T-cell (primary cell): Measurements from ENCODE around the gene SLC30A3. TPM values are rescaled to one million over a fixed set of nuclear protein-coding genes. Genes with fewer than 3 reads are reported as not detected.

Experiments
- ATAC-seq, 4 experiments: fragments of 200-7000 bp in 3 of 4; fragments of 150-1000 bp in 1 of 4; cut with Tn5 transposase; replicated peaks in 1 of 4; 1 replicate in 3 of 4; 2 replicates in 1 of 4; pipeline ENCODE4 v1.10.0; 2021; ENCODE audit warnings: moderate library complexity in 3 of 4, mild to moderate bottlenecking in 2 of 4, moderate number of reproducible peaks in 1 of 4
- CTCF ChIA-PET, 2 donors: fragments of 300-600 bp; sonication (Branson Sonifier 250); formaldehyde crosslinking; loops; one replicate each; lab custom pipeline; 2022; ENCODE audit warnings: antibody characterized with exemption in 2 of 2; lab: Charles Lee
- POLR2A ChIA-PET, 2 donors: fragments of 300-600 bp; sonication (Branson Sonifier 250); formaldehyde crosslinking; loops; one replicate each; lab custom pipeline; 2022; ENCODE audit warnings: antibody characterized with exemption in 2 of 2; lab: Charles Lee
- DNase-seq, 35 experiments: peaks; one replicate each; pipeline versions ENCODE4 v3.0.0 to v3.0.0-alpha.2; 2013 to 2023
- H3K27ac ChIP-seq: one replicate; pipeline ENCODE4 v1.5.1; 2013; ENCODE audit warnings: low read length
- H3K27me3 ChIP-seq, 2 experiments: replicated peaks in 1 of 2; 1 replicate in 1 of 2; 2 replicates in 1 of 2; pipeline versions ENCODE4 v1.6.1 to v1.7.0; 2013; ENCODE audit warnings: low read length in 1 of 2, mixed read lengths in 1 of 2; ENCODE audit not compliant: control insufficient read depth in 2 of 2, insufficient read depth in 2 of 2; ENCODE audit errors: extremely low read depth in 1 of 2
- H3K36me3 ChIP-seq, 2 donors: 1 replicate in 1 of 2; 2 replicates in 1 of 2; pipeline versions ENCODE4 v1.6.1 to v1.7.0; 2013; ENCODE audit warnings: low read length in 1 of 2; ENCODE audit not compliant: control insufficient read depth in 2 of 2, insufficient read depth in 1 of 2; ENCODE audit errors: extremely low read depth in 1 of 2
- H3K4me1 ChIP-seq, 2 experiments: 1 replicate in 1 of 2; 2 replicates in 1 of 2; pipeline versions ENCODE4 v1.6.1 to v1.7.0; 2013; ENCODE audit warnings: low read length in 2 of 2, mixed read lengths in 1 of 2; ENCODE audit not compliant: insufficient read depth in 2 of 2, control insufficient read depth in 1 of 2; ENCODE audit errors: extremely low read depth in 1 of 2
- H3K4me3 ChIP-seq, 2 donors: 1 replicate in 1 of 2; 2 replicates in 1 of 2; pipeline versions ENCODE4 v1.5.1 to v1.7.0; 2013; ENCODE audit warnings: mild to moderate bottlenecking in 2 of 2, low read length in 1 of 2, moderate library complexity in 1 of 2; ENCODE audit not compliant: control insufficient read depth in 1 of 2; ENCODE audit errors: extremely low read depth in 1 of 2
- H3K9me3 ChIP-seq: 2 replicates; pipeline ENCODE4 v1.7.0; 2013
- H3K27ac Mint-ChIP-seq, 2 donors: one replicate each; pipeline ENCODE4 v1.8.0; 2020 to 2021; ENCODE audit warnings: mild to moderate bottlenecking in 2 of 2, mixed read lengths in 2 of 2
- H3K27me3 Mint-ChIP-seq, 2 donors: one replicate each; pipeline ENCODE4 v1.8.0; 2021 to 2022; ENCODE audit warnings: mixed read lengths in 2 of 2
- H3K36me3 Mint-ChIP-seq: one replicate; pipeline ENCODE4 v1.8.0; 2021; ENCODE audit warnings: mixed read lengths
- H3K4me1 Mint-ChIP-seq, 3 donors: one replicate each; pipeline ENCODE4 v1.8.0; 2020 to 2022; ENCODE audit warnings: mixed read lengths in 3 of 3, mild to moderate bottlenecking in 1 of 3
- H3K4me3 Mint-ChIP-seq, 3 donors: one replicate each; pipeline ENCODE4 v1.8.0; 2020 to 2022; ENCODE audit warnings: mild to moderate bottlenecking in 3 of 3, mixed read lengths in 3 of 3, moderate library complexity in 3 of 3
- H3K9me3 Mint-ChIP-seq, 3 donors: one replicate each; pipeline ENCODE4 v1.8.0; 2020 to 2022; ENCODE audit warnings: mixed read lengths in 3 of 3
- WGBS: methylation state at CpG from one replicate; pipeline ENCODE4 v1.1.5; 2013; ENCODE audit warnings: missing lambda C conversion rate; ENCODE audit not compliant: insufficient coverage; 5-methylcytosine and 5-hydroxymethylcytosine counted together
- total RNA-seq, 35 experiments: library from RNA in 6 of 35; stranded (reverse) in 6 of 35; fragments of 120-200 nt in 1 of 35; gene quantifications; one replicate each; pipeline versions ENCODE4 v1.2.1 to v1.2.4 and lab custom pipeline; 2013 to 2026

SLC30A3 gene
- total RNA-seq, 5 donors from 2014 or later (not counting 1 experiment from before 2014, with no cell fraction given): 0.06 to 0.26 TPM; not detected in 3

- CTCF ChIA-PET: no interaction called here
- H3K9me3 Mint-ChIP-seq: no peaks in the 10 kb centered on the region
- H3K36me3 Mint-ChIP-seq: peaks cover 66% of the 10 kb centered on the region
- no peak overlapping the region for H3K4me3 ChIP-seq
- peaks cover 6 to 7% (median 6%) of the 10 kb centered on the region in 3 donors for H3K4me1 Mint-ChIP-seq
- H3K9me3 ChIP-seq: no peaks in the 10 kb centered on the region
- no peak overlapping the region for H3K27ac ChIP-seq
- H3K36me3 ChIP-seq: peaks cover 64 to 95% of the 10 kb centered on the region in 2 donors
- H3K4me1 ChIP-seq: peaks cover 0 to 9% of the 10 kb centered on the region in 2 experiments
- no peak overlapping the region for H3K27ac Mint-ChIP-seq
- ATAC-seq (no peak), DNase-seq (no peak)
- no peak overlapping the region for H3K4me3 Mint-ChIP-seq
- no peaks in the 10 kb centered on the region for H3K27me3 ChIP-seq
- WGBS: 99% methylated on average over 12 of the region's 15 CpGs
- H3K27me3 Mint-ChIP-seq: no peaks in the 10 kb centered on the region
- POLR2A ChIA-PET: no interaction called here
These were observed 25.4 kb downstream of the SLC30A3 start for GRCh38 chr2:27237341-27237945.

GRCh38 chr2:27236626-27237025 is 26.2 kb downstream of the SLC30A3 start:
- Histone ChIP-seq H3K36me3 (peaks cover 60 to 96% of the 10 kb centered on the region in 2 donors), H3K4me3 (no peak overlapping the region), H3K27ac (no peak overlapping the region), H3K9me3 (no peaks in the 10 kb centered on the region), H3K4me1 (peaks cover 0 to under 1% of the 10 kb centered on the region in 2 experiments), H3K27me3 (no peaks in the 10 kb centered on the region)
- CTCF ChIA-PET: interaction anchor here in 1 of 2 donors (0.6 kb wide), 1 partner anchor 219 kb away, joined by 3 read pairs; no protein-coding TSS in a partner anchor
- Mint-ChIP-seq H3K27me3 (no peaks in the 10 kb centered on the region), H3K27ac (no peak overlapping the region), H3K4me3 (no peak overlapping the region), H3K9me3 (no peaks in the 10 kb centered on the region), H3K36me3 (peaks cover 72% of the 10 kb centered on the region), H3K4me1 (peaks cover 0 to under 1% (median 0%) of the 10 kb centered on the region in 3 donors)
- POLR2A ChIA-PET: no interaction called here
- ATAC-seq: no peak
- 100% methylated on average over 2 of the region's 3 CpGs for WGBS
- DNase-seq: no peak

- no peaks in the 10 kb centered on the region for H3K9me3 ChIP-seq
- H3K27me3 ChIP-seq: no peaks in the 10 kb centered on the region
- DNase-seq (no peak), ATAC-seq (no peak)
- Mint-ChIP-seq H3K4me3 (no peak overlapping the region), H3K4me1 (no peaks in the 10 kb centered on the region), H3K27me3 (no peaks in the 10 kb centered on the region), H3K36me3 (peaks cover 72% of the 10 kb centered on the region), H3K9me3 (no peaks in the 10 kb centered on the region), H3K27ac (no peak overlapping the region)
- CTCF ChIA-PET: interaction anchor here in 1 of 2 donors (0.6 kb wide), 1 partner anchor 219 kb away, joined by 3 read pairs; no protein-coding TSS in a partner anchor
- no peaks in the 10 kb centered on the region for H3K4me1 ChIP-seq
- H3K4me3 ChIP-seq: no peak overlapping the region
- no peak overlapping the region for H3K27ac ChIP-seq
- over 99% methylated on average over 11 of the region's 12 CpGs for WGBS
- peaks cover 61 to 96% of the 10 kb centered on the region in 2 donors for H3K36me3 ChIP-seq
- POLR2A ChIA-PET: interaction anchor here (0.6 kb wide), 2 partner anchors 151 to 166 kb away, joined by 3 to 4 read pairs; no protein-coding TSS in a partner anchor
These were observed 26.7 kb downstream of the SLC30A3 start for GRCh38 chr2:27236136-27236535.

GRCh38 chr2:27233341-27233740 is 29.5 kb downstream of the SLC30A3 start:
- 94% methylated on average over 12 of the region's 14 CpGs for WGBS
- H3K36me3 ChIP-seq: peaks cover 41 to 79% of the 10 kb centered on the region in 2 donors
- H3K27me3 Mint-ChIP-seq: no peaks in the 10 kb centered on the region
- H3K4me1 ChIP-seq: no peaks in the 10 kb centered on the region
- peaks cover 58% of the 10 kb centered on the region for H3K36me3 Mint-ChIP-seq
- no peak overlapping the region for H3K4me3 ChIP-seq
- H3K9me3 Mint-ChIP-seq: no peaks in the 10 kb centered on the region
- CTCF ChIA-PET: no interaction called here
- H3K9me3 ChIP-seq: no peaks in the 10 kb centered on the region
- POLR2A ChIA-PET: no interaction called here
- no peaks in the 10 kb centered on the region for H3K27me3 ChIP-seq
- no peaks in the 10 kb centered on the region for H3K4me1 Mint-ChIP-seq
- ATAC-seq: no peak
- no peak overlapping the region for H3K27ac Mint-ChIP-seq
- DNase-seq: no peak
- H3K4me3 Mint-ChIP-seq: no peak overlapping the region
- H3K27ac ChIP-seq: no peak overlapping the region

- Mint-ChIP-seq H3K4me1 (no peaks in the 10 kb centered on the region), H3K9me3 (no peaks in the 10 kb centered on the region), H3K36me3 (peaks cover 65% of the 10 kb centered on the region), H3K27ac (no peak overlapping the region), H3K4me3 (no peak overlapping the region), H3K27me3 (no peaks in the 10 kb centered on the region)
- no peak for ATAC-seq
- ChIA-PET CTCF (no interaction called here), POLR2A (interaction anchor here in 1 of 2 donors (0.5 kb wide), 1 partner anchor 95 kb away, joined by 8 read pairs; no protein-coding TSS in a partner anchor)
- Histone ChIP-seq H3K27me3 (no peaks in the 10 kb centered on the region), H3K27ac (no peak overlapping the region), H3K9me3 (no peaks in the 10 kb centered on the region), H3K4me1 (no peaks in the 10 kb centered on the region), H3K4me3 (no peak overlapping the region), H3K36me3 (peaks cover 31 to 76% of the 10 kb centered on the region in 2 donors)
- 94% methylated on average over 13 of the region's 13 CpGs for WGBS
- DNase-seq: no peak
These were observed 30.9 kb downstream of the SLC30A3 start for GRCh38 chr2:27231921-27232320.

GRCh38 chr2:27227501-27227900 is 35.3 kb downstream of the SLC30A3 start:
- DNase-seq (no peak), ATAC-seq (no peak)
- no CpG with 5 or more reads among the region's 2 CpGs for WGBS
- H3K9me3 Mint-ChIP-seq: no peaks in the 10 kb centered on the region
- POLR2A ChIA-PET: interaction anchor here in 1 of 2 donors (0.7 kb wide), 1 partner anchor 96 kb away, joined by 3 read pairs; no protein-coding TSS in a partner anchor
- no peaks in the 10 kb centered on the region for H3K4me1 Mint-ChIP-seq
- H3K4me3 ChIP-seq: no peak overlapping the region
- no peak overlapping the region for H3K27ac Mint-ChIP-seq
- H3K4me1 ChIP-seq: no peaks in the 10 kb centered on the region
- H3K36me3 Mint-ChIP-seq: peaks cover 59% of the 10 kb centered on the region
- H3K27me3 Mint-ChIP-seq: no peaks in the 10 kb centered on the region
- no peak overlapping the region for H3K27ac ChIP-seq
- no peaks in the 10 kb centered on the region for H3K27me3 ChIP-seq
- peaks cover 12 to 74% of the 10 kb centered on the region in 2 donors for H3K36me3 ChIP-seq
- H3K9me3 ChIP-seq: no peaks in the 10 kb centered on the region
- CTCF ChIA-PET: no interaction called here
- H3K4me3 Mint-ChIP-seq: no peak overlapping the region
